Measurements from ENCODE around the gene PRKCA. TPM values are rescaled to one million over a fixed set of nuclear protein-coding genes. Genes with fewer than 3 reads are reported as not detected.

PRKCA gene
- total and polyA plus RNA-seq, 2 of the 13 experiments (the other 11 are each of a cell fraction or from before 2014, with no cell fraction given): 18.5 to 21.5 TPM

DNA sequence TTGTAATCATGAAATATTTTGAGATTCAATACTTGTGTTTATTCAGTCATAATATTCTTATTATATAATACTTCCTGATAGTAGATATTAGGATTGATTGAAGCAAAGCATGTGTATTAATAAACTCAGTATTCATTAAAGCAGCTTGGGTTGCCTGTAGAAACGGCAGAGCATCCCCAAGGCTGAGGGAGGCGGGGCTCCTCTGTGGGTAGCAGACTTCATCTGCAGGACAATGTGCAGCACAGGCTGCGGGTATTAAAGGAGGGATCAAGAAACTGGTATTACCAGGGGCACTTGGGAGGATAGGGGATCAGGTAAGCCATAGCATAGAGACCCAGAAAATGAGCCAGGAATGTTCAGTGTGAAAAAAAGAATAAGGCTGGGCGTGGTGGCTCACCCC is 213.6 kb downstream of the PRKCA start:
- WGBS (ENCODE audit: low lambda C conversion rate): 96% methylated on average over 4 of the region's 4 CpGs
- Histone ChIP-seq H3K36me3 (replicated peaks in 1 of 2; ENCODE audit: control insufficient read depth in 1 of 2, insufficient read depth in 2 of 2, low read length in 2 of 2) (peaks cover 0 to 2% of the 10 kb centered on the region in 2 experiments; a peak in 4 of 5 replicates), H3K27ac (ENCODE audit: extremely low read length, insufficient read depth, low read length) (no peak overlapping the region), H3K4me2 (ENCODE audit: low read depth, low read length) (no peak overlapping the region), H3K9ac (ENCODE audit: insufficient read depth, low read depth, low read length) (no peak overlapping the region), H3K4me1 (ENCODE audit: insufficient read depth, low read length) (0 out of 2 replicates have a peak, but pooled peaks cover 6% of the 10 kb centered on the region), H4K20me1 (ENCODE audit: insufficient read depth, low read length) (no peaks in the 10 kb centered on the region), H3K27me3 (ENCODE audit: control insufficient read depth in 1 of 2, insufficient read depth in 2 of 2, low read length in 2 of 2) (no peaks in the 10 kb centered on the region), H3K79me2 (ENCODE audit: insufficient read depth, low read length) (no peaks in the 10 kb centered on the region), H2AFZ (ENCODE audit: low read length) (no peak overlapping the region), H3K4me3 (replicated peaks in 1 of 3; ENCODE audit: insufficient read depth in 1 of 3, low read depth in 2 of 3, low read length in 3 of 3) (no peak overlapping the region), H3K9me3 (ENCODE audit: low read length) (no peaks in the 10 kb centered on the region)
- DNase-seq (ENCODE audit: low spot score): no peak
- no peak for ATAC-seq
- ChIA-PET POLR2A (no interaction called here), CTCF (ENCODE audit: low intra/inter-chr PET ratio, low total read pairs) (no interaction called here)
- BruUV-seq (replicated peaks): no TSS peak
- intact Hi-C loops (cut with micrococcal nuclease; ENCODE audit: unreplicated experiment) (no loop called here), in situ Hi-C loops (cut with HindIII; ENCODE audit: extremely low pct_ligation_motif_present, low pct_unique_long_range_greater_than_20kb) (no loop called here)
- TF ChIP-seq IRX3 (CRISPR knock-in tag; IDR thresholded peaks at IDR 0.05; ENCODE audit: borderline replicate concordance, low read depth): no peak
- no peak for TF ChIP-seq ELF1 (CRISPR knock-in tag; IDR thresholded peaks at IDR 0.05)
- no peak for TF ChIP-seq AKAP8 (CRISPR knock-in tag; IDR thresholded peaks at IDR 0.05)
- TF ChIP-seq, protein P1, sequence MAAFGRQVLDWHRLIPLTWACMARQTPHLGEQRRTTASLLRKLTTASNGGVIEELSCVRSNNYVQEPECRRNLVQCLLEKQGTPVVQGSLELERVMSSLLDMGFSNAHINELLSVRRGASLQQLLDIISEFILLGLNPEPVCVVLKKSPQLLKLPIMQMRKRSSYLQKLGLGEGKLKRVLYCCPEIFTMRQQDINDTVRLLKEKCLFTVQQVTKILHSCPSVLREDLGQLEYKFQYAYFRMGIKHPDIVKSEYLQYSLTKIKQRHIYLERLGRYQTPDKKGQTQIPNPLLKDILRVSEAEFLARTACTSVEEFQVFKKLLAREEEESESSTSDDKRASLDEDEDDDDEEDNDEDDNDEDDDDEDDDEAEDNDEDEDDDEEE (CRISPR knock-in tag; IDR thresholded peaks at IDR 0.05): no peak
- no peak for TF ChIP-seq ZNF232 (CRISPR knock-in tag; IDR thresholded peaks at IDR 0.05; ENCODE audit: borderline replicate concordance)
- TF ChIP-seq ZNF772 (CRISPR knock-in tag; IDR thresholded peaks at IDR 0.05): no peak
- TF ChIP-seq, protein P2, sequence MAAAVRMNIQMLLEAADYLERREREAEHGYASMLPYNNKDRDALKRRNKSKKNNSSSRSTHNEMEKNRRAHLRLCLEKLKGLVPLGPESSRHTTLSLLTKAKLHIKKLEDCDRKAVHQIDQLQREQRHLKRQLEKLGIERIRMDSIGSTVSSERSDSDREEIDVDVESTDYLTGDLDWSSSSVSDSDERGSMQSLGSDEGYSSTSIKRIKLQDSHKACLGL (CRISPR knock-in tag; IDR thresholded peaks at IDR 0.05): no peak
- no peak for TF ChIP-seq MED13 (CRISPR knock-in tag; IDR thresholded peaks at IDR 0.05)
- no peak for TF ChIP-seq YEATS2 (CRISPR knock-in tag; IDR thresholded peaks at IDR 0.05; ENCODE audit: borderline replicate concordance)
- TF ChIP-seq ZC3H4 (CRISPR knock-in tag; IDR thresholded peaks at IDR 0.05; ENCODE audit: borderline replicate concordance): no peak
- TF ChIP-seq NCOR1 (IDR thresholded peaks at IDR 0.05; ENCODE audit: borderline replicate concordance, low read length): no peak
- no peak for TF ChIP-seq ZNF446 (CRISPR knock-in tag; IDR thresholded peaks at IDR 0.05)
- TF ChIP-seq CREM (IDR thresholded peaks at IDR 0.05): no peak
- TF ChIP-seq CREM (CRISPR knock-in tag; IDR thresholded peaks at IDR 0.05): no peak
- TF ChIP-seq, protein P3, sequence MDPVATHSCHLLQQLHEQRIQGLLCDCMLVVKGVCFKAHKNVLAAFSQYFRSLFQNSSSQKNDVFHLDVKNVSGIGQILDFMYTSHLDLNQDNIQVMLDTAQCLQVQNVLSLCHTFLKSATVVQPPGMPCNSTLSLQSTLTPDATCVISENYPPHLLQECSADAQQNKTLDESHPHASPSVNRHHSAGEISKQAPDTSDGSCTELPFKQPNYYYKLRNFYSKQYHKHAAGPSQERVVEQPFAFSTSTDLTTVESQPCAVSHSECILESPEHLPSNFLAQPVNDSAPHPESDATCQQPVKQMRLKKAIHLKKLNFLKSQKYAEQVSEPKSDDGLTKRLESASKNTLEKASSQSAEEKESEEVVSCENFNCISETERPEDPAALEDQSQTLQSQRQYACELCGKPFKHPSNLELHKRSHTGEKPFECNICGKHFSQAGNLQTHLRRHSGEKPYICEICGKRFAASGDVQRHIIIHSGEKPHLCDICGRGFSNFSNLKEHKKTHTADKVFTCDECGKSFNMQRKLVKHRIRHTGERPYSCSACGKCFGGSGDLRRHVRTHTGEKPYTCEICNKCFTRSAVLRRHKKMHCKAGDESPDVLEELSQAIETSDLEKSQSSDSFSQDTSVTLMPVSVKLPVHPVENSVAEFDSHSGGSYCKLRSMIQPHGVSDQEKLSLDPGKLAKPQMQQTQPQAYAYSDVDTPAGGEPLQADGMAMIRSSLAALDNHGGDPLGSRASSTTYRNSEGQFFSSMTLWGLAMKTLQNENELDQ (CRISPR knock-in tag; IDR thresholded peaks at IDR 0.05; ENCODE audit: borderline replicate concordance): no peak
- TF ChIP-seq SYNCRIP (IDR thresholded peaks at IDR 0.05; ENCODE audit: insufficient read depth, low read depth, low read length): no peak
- TF ChIP-seq NR2C2 (CRISPR knock-in tag; IDR thresholded peaks at IDR 0.05; ENCODE audit: borderline replicate concordance): no peak
- TF ChIP-seq, protein P4, sequence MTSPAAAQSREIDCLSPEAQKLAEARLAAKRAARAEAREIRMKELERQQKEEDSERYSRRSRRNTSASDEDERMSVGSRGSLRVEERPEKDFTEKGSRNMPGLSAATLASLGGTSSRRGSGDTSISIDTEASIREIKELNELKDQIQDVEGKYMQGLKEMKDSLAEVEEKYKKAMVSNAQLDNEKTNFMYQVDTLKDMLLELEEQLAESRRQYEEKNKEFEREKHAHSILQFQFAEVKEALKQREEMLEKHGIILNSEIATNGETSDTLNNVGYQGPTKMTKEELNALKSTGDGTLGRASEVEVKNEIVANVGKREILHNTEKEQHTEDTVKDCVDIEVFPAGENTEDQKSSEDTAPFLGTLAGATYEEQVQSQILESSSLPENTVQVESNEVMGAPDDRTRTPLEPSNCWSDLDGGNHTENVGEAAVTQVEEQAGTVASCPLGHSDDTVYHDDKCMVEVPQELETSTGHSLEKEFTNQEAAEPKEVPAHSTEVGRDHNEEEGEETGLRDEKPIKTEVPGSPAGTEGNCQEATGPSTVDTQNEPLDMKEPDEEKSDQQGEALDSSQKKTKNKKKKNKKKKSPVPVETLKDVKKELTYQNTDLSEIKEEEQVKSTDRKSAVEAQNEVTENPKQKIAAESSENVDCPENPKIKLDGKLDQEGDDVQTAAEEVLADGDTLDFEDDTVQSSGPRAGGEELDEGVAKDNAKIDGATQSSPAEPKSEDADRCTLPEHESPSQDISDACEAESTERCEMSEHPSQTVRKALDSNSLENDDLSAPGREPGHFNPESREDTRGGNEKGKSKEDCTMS (CRISPR knock-in tag; conservative IDR thresholded peaks at IDR 0.05): no peak
- no peak for TF ChIP-seq CENPT (CRISPR knock-in tag; IDR thresholded peaks at IDR 0.05; ENCODE audit: low read depth)
- no peak for TF ChIP-seq KAT7 (CRISPR knock-in tag; IDR thresholded peaks at IDR 0.05; ENCODE audit: borderline replicate concordance)
- no peak for FAIRE-seq

All from HepG2 (cell line).